ENCODE measurements around the gene SLC49A4.

DNA sequence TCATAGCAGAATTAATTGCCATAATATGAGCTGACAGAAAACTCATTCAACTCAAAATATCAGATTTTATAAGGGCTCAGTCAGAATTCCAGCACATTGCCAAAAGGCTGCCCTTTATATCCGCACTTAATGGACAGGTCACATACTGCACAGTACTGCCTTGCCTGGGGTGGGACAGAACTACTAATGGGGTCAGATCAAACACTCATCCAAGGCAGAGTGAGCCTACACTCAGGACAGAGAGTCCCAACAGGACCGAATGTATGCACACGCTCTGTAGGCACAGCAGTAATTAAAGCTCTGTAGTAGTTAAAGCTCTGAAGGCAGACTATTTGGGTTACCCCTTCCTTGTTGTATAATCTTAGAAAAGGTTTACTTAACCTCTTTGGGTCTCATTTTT, 28.4 kb upstream of the SLC49A4 start:
- TF ChIP-seq, protein P1, sequence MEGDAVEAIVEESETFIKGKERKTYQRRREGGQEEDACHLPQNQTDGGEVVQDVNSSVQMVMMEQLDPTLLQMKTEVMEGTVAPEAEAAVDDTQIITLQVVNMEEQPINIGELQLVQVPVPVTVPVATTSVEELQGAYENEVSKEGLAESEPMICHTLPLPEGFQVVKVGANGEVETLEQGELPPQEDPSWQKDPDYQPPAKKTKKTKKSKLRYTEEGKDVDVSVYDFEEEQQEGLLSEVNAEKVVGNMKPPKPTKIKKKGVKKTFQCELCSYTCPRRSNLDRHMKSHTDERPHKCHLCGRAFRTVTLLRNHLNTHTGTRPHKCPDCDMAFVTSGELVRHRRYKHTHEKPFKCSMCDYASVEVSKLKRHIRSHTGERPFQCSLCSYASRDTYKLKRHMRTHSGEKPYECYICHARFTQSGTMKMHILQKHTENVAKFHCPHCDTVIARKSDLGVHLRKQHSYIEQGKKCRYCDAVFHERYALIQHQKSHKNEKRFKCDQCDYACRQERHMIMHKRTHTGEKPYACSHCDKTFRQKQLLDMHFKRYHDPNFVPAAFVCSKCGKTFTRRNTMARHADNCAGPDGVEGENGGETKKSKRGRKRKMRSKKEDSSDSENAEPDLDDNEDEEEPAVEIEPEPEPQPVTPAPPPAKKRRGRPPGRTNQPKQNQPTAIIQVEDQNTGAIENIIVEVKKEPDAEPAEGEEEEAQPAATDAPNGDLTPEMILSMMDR (IDR thresholded peaks at IDR 0.05; ENCODE audit: insufficient read depth, low read depth, low read length) = no peak
- TF ChIP-seq EZH2 (IDR thresholded peaks at IDR 0.05; ENCODE audit: insufficient read depth, low read length) = no peak
